ENCODE measurements around the gene RIN3.
"Not testable (repeated sequence)": the region's sequence is repeated elsewhere in the genome, so short reads cannot be mapped to it uniquely, and the experiment has no call there.

Gene RIN3

GRCh38 chr14:92632546-92633273 lies 119.1 kb downstream of the RIN3 start:
- DNase-seq: no peak

DNA sequence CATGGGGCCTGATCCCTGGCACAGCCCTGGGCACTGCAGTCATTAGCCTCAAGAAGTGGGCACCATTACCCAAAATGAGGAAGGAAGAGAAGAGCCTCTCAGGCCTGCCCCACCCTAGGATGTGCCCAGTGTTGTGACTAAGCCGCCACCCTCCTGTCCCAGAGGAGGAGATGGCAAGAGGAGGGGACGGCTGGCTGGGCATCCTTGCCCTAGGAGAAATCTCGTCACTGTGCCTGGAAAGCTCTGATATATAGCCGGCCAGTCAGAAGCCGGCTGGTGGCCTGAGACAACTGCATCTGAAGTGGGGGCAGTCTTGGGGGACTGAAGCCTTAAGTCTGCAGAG lies 119.7 kb downstream of the RIN3 start:
- no peak for DNase-seq

- no peak for DNase-seq
These were observed 120.1 kb downstream of the RIN3 start for GRCh38 chr14:92633724-92634123.

DNA sequence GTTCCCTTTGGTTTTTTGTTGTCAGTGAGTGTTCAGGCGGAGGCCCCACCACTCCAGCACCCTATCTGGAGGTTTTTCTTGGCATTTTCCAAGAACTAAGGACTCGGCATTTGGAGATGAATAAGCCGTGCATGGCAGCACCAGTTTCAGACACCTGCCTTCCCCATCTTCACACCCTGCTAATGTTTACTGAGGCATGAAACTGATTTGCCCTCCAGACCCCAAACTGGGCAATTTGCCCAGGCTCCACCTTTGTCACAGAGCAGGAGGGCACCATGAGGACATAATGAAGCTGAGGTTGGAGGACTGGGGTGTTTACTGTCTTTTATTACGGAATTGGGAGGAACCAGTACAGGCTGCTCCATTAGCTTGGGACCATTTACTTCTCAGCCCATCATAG lies 121.5 kb downstream of the RIN3 start:
- DNase-seq: no peak

DNA sequence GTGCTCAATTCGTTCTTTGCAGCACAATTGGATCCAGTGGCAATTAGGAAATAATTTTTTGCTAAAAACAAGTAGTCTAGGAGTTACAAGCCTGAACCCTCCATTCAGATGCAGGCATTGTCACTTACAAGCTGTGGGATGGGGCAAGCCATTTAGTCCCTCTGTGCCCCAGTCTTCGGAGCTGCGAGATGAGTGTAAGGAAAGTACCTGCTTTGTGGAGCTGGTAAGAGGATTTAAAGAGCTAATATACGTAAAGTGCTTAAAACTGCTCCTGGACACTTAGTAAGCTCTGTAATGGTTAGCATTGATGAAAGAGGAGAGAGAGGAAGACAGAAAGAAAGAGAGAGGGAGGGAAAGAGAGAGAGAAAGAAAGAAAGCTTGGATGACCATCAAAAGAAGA lies 122.3 kb downstream of the RIN3 start:
- no peak for DNase-seq

- DNase-seq: no peak
These were observed 123.6 kb downstream of the RIN3 start for GRCh38 chr14:92637228-92637627.

DNA sequence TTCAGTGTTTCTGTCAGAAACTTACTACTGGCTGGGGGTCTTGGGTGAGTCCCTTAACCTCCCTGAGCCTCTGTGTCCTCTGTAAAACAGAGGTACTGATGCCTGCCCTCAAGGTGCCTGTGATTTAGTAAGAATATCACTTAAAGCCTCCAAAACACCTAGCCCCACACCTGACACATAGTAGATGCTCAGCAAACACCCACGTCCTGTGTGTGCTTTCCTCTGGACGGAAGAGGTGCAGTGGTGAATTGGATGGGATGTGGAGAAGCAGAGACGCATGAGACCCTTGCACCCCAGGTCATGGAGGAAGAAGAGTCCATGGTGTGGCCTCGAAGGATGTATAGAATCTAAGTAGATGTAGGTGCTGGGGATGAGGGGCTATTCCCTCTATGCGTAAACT lies 124.3 kb downstream of the RIN3 start:
- no peak for DNase-seq

DNA sequence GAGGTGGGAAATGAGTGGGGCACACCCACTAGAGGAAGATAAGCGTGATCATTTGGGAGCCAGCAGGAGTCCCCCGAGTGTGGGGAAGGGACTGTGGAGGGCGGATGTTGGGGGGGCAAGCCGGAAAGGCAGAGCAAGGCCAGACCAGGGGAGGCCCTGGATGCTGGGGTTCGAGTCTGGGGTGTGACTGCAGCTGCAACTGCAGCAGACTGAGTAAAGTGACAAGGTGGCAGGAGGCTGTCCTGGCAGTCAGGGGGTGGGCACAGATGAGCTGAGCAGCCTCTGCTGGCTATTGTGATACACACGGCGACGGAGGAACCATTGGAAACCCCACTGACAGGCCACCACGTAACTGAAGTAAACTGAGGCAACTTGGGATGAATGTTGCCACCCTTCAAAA lies 124.7 kb downstream of the RIN3 start:
- DNase-seq: no peak

- DNase-seq: no peak
These were observed 125.3 kb downstream of the RIN3 start for GRCh38 chr14:92638904-92639303.

- not testable (repeated sequence) for DNase-seq
These were observed 126.0 kb downstream of the RIN3 start for GRCh38 chr14:92639472-92640117.

DNA sequence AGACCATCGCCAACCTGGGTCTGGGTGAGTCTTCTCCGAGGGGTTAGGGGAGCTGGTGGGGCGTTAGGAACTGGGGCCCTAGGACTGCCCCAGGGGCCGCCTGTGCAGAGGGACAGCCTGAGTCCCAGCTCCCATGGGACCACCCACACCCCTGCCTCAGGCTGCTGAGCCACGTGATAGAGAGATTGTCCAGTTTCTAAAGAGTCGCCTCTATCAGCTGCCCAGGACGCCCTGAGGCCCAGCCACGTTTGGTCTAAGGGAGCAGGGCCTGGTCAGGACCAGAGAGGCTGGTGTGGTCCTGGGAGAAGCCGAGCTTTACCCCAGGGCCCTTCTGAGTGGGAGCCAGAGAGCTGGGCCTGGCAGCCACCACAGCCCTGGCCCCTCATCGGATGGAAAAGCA lies 127.7 kb downstream of the RIN3 start:
- no peak for DNase-seq

DNA sequence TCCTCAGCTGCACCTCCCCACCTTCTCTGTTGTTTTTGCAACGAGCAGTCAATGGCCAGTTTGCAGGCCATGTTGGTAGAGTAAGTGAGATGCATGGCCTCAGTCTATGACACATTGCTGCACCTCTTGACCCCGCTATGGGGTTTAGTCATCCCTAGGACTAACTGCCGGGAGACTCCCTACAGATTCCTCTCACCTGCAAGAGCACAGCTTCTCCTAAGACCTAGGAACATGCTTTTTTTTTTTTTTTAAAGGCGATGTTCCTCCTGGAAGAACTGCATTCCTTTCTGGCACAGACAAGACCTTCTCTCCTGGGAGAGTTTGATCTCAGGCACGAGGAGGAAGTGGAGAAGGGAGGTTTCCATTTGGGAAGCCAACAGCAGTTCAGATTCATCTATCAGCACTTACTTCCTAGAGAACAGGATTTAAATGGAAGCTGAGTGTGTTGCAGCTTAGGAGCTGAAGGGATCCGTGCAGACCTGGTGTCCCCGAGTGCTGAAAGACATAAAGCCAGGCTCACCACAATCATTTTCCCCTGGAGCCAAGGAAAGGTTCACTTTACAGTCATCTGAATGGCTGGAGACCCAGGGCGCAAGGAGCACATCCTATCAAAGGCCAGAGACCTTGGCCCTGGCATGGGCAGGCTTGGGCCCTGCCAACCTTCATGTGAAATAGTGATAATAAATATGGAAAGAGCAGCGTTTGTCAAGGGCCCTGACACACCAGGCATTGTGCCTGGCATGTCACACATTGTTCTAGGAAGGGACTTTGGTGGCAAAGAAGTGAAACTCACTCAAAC lies 130.8 kb downstream of the RIN3 start:
- no peak for DNase-seq

DNA sequence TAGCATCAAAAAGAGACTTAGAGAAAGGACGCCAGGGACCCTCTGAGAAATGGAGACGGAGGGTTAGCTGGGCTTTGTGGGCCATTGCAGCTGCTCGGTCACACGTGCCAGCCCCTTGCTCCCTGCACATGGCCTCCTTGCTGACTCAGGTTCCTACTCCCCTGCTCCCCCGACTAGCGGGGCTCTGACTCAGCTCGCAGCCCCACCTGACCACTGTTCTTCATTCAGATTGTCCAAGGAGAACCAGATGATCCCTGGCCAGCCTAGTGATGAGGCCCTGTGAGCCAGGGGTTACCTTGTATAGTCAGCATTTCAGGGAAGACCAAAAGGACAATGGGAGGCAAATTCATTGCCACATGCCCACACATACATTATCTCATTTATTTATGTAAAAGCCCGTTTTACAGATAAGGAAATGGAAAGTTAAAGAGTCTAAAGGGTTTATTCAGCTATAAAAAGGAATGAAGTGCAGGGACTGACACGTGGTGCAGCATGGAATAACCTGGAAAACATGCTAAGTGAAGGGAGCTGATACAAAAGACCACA lies 131.5 kb downstream of the RIN3 start:
- no peak for DNase-seq

DNA sequence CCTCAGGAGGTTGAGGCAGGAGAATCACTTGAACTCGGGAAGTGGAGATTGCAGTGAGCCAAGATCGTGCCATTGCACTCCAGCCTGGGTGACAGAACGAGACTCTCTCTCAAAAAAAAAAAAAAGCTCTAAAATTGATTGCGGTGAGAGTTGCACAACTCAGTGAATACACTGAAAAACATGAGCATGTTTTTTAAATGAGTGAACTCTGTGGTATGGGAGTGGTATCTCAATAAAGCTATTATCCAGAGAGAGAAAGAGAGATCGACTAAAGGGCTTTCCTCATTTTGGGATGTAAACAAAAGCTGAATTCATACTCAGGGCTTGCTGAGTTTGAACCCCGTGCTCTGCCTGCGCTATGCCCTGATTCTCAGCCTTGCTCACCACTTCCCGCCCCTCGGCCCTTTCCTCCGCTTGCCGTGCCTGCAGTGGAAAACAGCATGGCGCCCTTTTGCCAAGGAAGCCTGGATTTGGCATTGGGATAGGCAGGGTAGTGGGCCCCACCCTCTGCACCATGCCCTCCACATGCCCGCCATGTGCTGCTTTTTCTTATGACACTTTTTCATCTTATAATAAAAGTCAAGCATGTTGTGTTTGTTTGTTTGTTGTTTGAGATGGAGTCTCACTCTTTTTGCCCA lies 132.4 kb downstream of the RIN3 start:
- no peak for DNase-seq

DNA sequence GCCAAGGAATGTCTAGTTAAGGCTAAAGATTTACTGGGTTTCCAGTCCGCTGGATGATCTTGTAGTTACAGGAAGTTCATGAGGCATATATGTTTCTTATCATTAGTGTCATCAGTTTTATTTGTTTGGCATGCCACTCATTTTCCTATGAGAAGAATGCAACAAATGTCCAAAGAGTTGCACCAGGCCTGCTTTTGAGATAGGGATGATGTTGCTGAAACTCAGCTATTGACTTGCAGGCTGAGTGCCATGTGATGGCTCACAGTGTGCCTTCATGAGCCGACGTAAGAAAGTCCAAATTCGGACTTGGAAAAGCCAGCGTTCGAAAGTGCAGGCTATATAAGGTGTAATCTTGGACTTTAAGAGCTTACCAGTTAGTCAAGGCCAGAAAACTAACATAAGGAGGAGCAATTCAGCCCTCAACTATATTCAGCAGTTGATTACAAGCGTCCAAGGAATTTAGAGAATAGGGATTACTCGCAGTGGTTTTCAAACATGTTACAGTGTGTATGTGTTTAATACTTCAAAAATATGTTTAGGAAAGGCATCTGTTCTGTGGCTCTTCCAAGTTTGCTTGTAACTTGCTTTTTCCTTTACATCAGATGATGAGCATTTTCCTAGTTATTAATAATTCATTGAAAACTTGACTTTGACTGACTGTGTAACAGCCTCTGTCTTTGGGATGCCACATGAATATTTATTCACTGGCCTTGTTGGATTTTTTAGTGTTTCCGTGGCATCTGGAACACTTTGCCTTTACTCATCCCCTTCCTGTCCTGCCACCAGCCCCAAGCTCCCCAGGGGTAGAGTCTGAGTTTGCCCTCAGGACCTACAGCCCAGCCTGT lies 133.6 kb downstream of the RIN3 start:
- no peak for DNase-seq

GRCh38 chr14:92647797-92648279 lies 134.3 kb downstream of the RIN3 start:
- DNase-seq: no peak

DNA sequence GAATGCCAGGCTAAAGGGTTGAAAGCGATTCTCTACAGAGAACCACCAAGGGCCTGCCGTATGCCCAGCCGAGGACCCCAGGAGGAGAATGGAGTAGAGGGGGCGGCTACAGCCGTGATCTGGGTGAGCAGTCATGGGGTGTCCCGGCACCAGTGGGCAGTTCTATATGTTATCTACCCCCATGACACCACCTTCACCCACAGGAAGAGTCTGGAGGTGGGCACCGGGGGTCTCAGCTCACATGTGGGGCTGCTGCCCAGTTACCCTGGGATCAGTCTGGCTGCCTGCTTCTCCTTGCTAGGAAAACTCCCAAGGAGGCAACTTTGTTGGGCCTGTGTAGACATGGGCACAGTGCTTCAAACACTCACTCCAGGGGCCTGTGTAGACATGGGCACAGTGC lies 135.5 kb downstream of the RIN3 start:
- DNase-seq: no peak

- no peak for DNase-seq
These were observed 136.5 kb downstream of the RIN3 start for GRCh38 chr14:92649934-92650545.

DNA sequence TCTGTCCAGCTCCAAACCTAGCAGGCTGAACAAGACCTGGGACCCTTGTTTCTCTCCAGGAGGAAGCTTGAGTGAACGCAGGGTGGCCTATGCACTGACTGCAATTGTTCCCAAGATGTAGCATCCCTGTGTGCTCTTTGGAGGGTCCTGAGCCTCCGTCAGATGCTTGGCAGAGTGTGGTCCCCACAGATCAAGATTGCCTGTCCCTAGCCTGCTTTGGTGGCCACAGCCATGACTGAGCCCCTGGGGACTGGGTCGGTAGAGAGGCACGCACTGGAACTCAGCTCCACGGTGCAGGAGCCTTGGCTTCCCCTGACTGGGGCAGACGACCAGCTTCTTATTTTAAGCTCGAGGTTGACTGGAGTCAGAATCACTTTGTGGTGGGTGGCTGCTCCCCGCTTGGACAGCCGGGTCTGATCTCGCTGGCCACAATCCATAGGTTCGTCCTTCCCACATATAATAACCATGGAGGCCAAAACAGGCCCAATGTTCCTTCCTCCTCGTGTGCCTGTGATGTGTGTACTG lies 137.1 kb downstream of the RIN3 start:
- no peak for DNase-seq

DNA sequence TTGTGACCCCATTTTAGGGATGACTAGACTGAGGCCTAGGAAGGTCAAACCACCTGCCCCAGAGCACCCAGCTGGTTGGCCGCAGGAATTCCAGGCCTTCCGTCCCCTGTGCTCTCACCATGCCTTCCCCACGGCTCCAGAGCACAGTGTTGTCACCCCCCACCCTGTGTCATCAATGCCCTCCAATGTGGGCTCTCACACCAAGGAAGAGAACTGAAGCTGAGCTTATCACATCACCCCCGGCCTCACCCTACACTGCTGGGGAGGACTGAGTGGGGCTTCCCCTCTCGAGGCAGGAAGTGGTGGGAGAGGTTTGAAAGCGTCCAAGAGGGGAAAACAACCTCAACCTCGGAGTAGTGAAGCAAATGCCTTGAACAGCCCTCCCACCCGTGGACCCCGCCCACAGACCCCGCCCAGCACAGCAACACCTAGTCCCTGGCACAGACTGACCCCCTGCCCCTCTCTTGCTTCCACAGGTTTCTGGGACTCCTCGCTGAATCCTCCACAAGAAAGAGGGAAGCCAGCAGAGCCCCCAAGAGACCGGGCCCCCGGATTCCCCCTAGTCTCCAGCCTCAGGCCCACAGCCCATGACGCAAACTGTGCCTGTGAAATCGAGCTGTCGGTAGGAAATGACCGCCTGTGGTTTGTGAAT lies 137.7 kb downstream of the RIN3 start:
- no peak for DNase-seq
